GM12878 (cell line): ENCODE data around the gene PLCG2. TPM values are rescaled to one million over a fixed set of nuclear protein-coding genes. Genes with fewer than 3 reads are reported as not detected.

ENCODE experiments used
- ATAC-seq: fragments of 200-7000 bp; cut with Tn5 transposase; 3 replicates; pipeline ENCODE4 v1.9.1; 2020; ENCODE audit warnings: mild to moderate bottlenecking, moderate library complexity
- BruUV-seq: library from RNA; stranded (reverse); fragments of 400-500 nt; replicated peaks from 2 replicates; lab custom pipeline; 2021; lab: Mats Ljungman, UMichigan
- CTCF ChIA-PET: fragments of 300-600 bp; sonication (Branson Sonifier 250); formaldehyde crosslinking; extraction: SDS; loops from one replicate; lab custom pipeline; 2021; ENCODE audit warnings: inconsistent platforms; lab: Yijun Ruan, JAX
- POLR2A ChIA-PET: fragments of 350-600 bp; formaldehyde crosslinking; extraction: SDS; loops from one replicate; lab custom pipeline; 2021; ENCODE audit warnings: inconsistent platforms; lab: Charles Lee
- RAD21 ChIA-PET: fragments of 300-600 bp; sonication (Branson Sonifier 250); formaldehyde crosslinking; loops from one replicate; lab custom pipeline; 2023; ENCODE audit warnings: antibody characterized with exemption; ENCODE audit not compliant: unreplicated experiment; lab: Charles Lee
- SMC1A ChIA-PET: fragments of 300-600 bp; sonication (Branson Sonifier 250); formaldehyde crosslinking; loops from one replicate; lab custom pipeline; 2023; ENCODE audit not compliant: unreplicated experiment, uncharacterized antibody; lab: Charles Lee
- DNase-seq: peaks from one replicate; pipeline ENCODE4 v3.0.0-alpha.2; 2011; ENCODE audit warnings: low read depth, low spot score
- FAIRE-seq: peaks from 3 replicates; lab custom pipeline; 2011; peaks lifted over from hg19 to GRCh38; lab: Jason Lieb, UNC
- H2AFZ ChIP-seq: 2 replicates; pipeline ENCODE4 v1.6.0; 2011; ENCODE audit warnings: low read depth, low read length, control low read depth; ENCODE audit not compliant: control insufficient read depth
- H3K27ac ChIP-seq: 2 replicates; pipeline ENCODE4 v1.5.1; 2011; ENCODE audit warnings: control low read depth; ENCODE audit not compliant: control insufficient read depth, insufficient read depth
- H3K27me3 ChIP-seq, 2 experiments: replicated peaks in 1 of 2; 2 replicates each; pipeline versions ENCODE4 v1.6.0 to v1.6.1; 2011; ENCODE audit warnings: low read length in 1 of 2; ENCODE audit not compliant: control insufficient read depth in 2 of 2, insufficient read depth in 2 of 2
- H3K36me3 ChIP-seq, 2 experiments: 2 replicates each; pipeline ENCODE4 v1.5.1; 2011; ENCODE audit warnings: low read length in 1 of 2; ENCODE audit not compliant: control insufficient read depth in 2 of 2, insufficient read depth in 2 of 2
- H3K4me1 ChIP-seq: 2 replicates; pipeline ENCODE4 v1.6.1; 2011; ENCODE audit warnings: mild to moderate bottlenecking, low read length, moderate library complexity, mixed read lengths; ENCODE audit not compliant: control insufficient read depth, insufficient read depth
- H3K4me2 ChIP-seq: 2 replicates; pipeline ENCODE4 v1.6.0; 2011; ENCODE audit warnings: control low read depth; ENCODE audit not compliant: control insufficient read depth, insufficient read depth
- H3K4me3 ChIP-seq: fragments of 200-600 bp; sonication (generic); 2 replicates; pipeline ENCODE4 v1.5.1; 2016
- H3K79me2 ChIP-seq: 2 replicates; pipeline ENCODE4 v1.6.0; 2011; ENCODE audit warnings: low read length; ENCODE audit not compliant: control insufficient read depth, insufficient read depth
- H3K9ac ChIP-seq: 2 replicates; pipeline ENCODE4 v1.8.0; 2011; ENCODE audit warnings: low read length, control low read depth, mixed read lengths; ENCODE audit not compliant: control insufficient read depth, insufficient read depth
- H3K9me3 ChIP-seq: replicated peaks from 3 replicates; pipeline ENCODE4 v1.5.1; 2011; ENCODE audit warnings: mild to moderate bottlenecking, low read length; ENCODE audit not compliant: control insufficient read depth, insufficient read depth
- H4K20me1 ChIP-seq: 2 replicates; pipeline ENCODE4 v1.6.0; 2011; ENCODE audit not compliant: control insufficient read depth, insufficient read depth
- BACH1 ChIP-seq: fragments of 450-650 bp; IDR thresholded peaks from 2 replicates; pipeline ENCODE4 v1.6.1; 2017; ENCODE audit warnings: mild to moderate bottlenecking, borderline replicate concordance
- BCL11A ChIP-seq: IDR thresholded peaks from 2 replicates; pipeline ENCODE4 v1.6.1; 2011; ENCODE audit warnings: low read depth, low read length
- CREM ChIP-seq: IDR thresholded peaks from 2 replicates; pipeline ENCODE4 v1.6.1; 2014; ENCODE audit warnings: antibody characterized with exemption, low read depth
- GATAD2B ChIP-seq: fragments of 450-650 bp; conservative IDR thresholded peaks from 2 replicates; pipeline ENCODE4 v1.6.1; 2017; ENCODE audit warnings: low read depth, mild to moderate bottlenecking, moderate library complexity
- HDGF ChIP-seq: fragments of 450-650 bp; IDR thresholded peaks from 2 replicates; pipeline ENCODE4 v1.6.1; 2016; ENCODE audit warnings: antibody characterized with exemption
- HSF1 ChIP-seq: fragments of 150-350 bp; IDR thresholded peaks from 2 replicates; pipeline ENCODE4 v1.6.1; 2014; ENCODE audit warnings: mild to moderate bottlenecking, low read depth, low read length
- IKZF2 ChIP-seq, 2 experiments: fragments of 450-650 bp; IDR thresholded peaks; 2 replicates each; pipeline ENCODE4 v1.6.1; 2017; ENCODE audit warnings: mild to moderate bottlenecking in 2 of 2, moderate library complexity in 2 of 2
- JUNB ChIP-seq: IDR thresholded peaks from 2 replicates; pipeline ENCODE4 v1.6.1; 2016; ENCODE audit warnings: antibody characterized with exemption, mild to moderate bottlenecking
- NR2C2 ChIP-seq: IDR thresholded peaks from 2 replicates; pipeline ENCODE4 v1.6.1; 2011; ENCODE audit warnings: borderline replicate concordance, low read depth; ENCODE audit not compliant: control insufficient read depth, insufficient read length
- PML ChIP-seq: IDR thresholded peaks from 2 replicates; pipeline ENCODE4 v1.6.1; 2012; ENCODE audit warnings: low read length, inconsistent platforms
- POLR2AphosphoS2 ChIP-seq: IDR thresholded peaks from 2 replicates; pipeline ENCODE4 v1.6.1; 2011; ENCODE audit warnings: low read depth, mild to moderate bottlenecking, low read length, improper control_type of control experiment, moderate library complexity
- RAD51 ChIP-seq: fragments of 450-650 bp; IDR thresholded peaks from 2 replicates; pipeline ENCODE4 v1.6.1; 2016; ENCODE audit warnings: moderate library complexity, mild to moderate bottlenecking, inconsistent platforms
- RUNX3 ChIP-seq: IDR thresholded peaks from 2 replicates; pipeline ENCODE4 v1.6.1; 2012; ENCODE audit warnings: low read length, inconsistent platforms
- SMARCA5 ChIP-seq: fragments of 450-650 bp; IDR thresholded peaks from 2 replicates; pipeline ENCODE4 v1.6.1; 2017; ENCODE audit warnings: mild to moderate bottlenecking
- STAT1 ChIP-seq: fragments of 450-650 bp; conservative IDR thresholded peaks from 2 replicates; pipeline ENCODE4 v1.6.1; 2014; ENCODE audit warnings: antibody characterized with exemption, mild to moderate bottlenecking
- ZNF274 ChIP-seq: IDR thresholded peaks from one replicate; pipeline ENCODE4 v1.8.0; 2011; ENCODE audit not compliant: insufficient read length, insufficient read depth
- ZZZ3 ChIP-seq: IDR thresholded peaks from 2 replicates; pipeline ENCODE4 v1.6.1; 2011; ENCODE audit warnings: low read depth; ENCODE audit not compliant: control insufficient read depth, insufficient read length
- WGBS: methylation state at CpG from one replicate; pipeline ENCODE4 v1.1.6; 2016; ENCODE audit warnings: low lambda C conversion rate; ENCODE audit not compliant: insufficient replicate concordance, insufficient coverage; ENCODE audit errors: missing lambda C conversion rate; 5-methylcytosine and 5-hydroxymethylcytosine counted together
- in situ Hi-C: fragments of 300-500 bp; cut with MboI; formaldehyde crosslinking; loops from 9 replicates; pipeline ENCODE4 v1.14.3; 2018; ENCODE audit warnings: mixed read lengths
- intact Hi-C: fragments of 100-400 bp; cut with micrococcal nuclease; formaldehyde crosslinking; loops from one replicate; pipeline ENCODE4 v1.14.2; 2022; ENCODE audit not compliant: unreplicated experiment
- polyA plus RNA-seq, 11 experiments: library from polyadenylated mRNA; depleted of rRNA in 4 of 11; unstranded in 6 of 11; stranded (reverse) in 5 of 11; fragments of >200 nt; fragmentation: Nextera tagmentation in 4 of 11; fragmentation: Illumina TruSeq in 1 of 11; extraction: Ambion mirVana in 4 of 11; extraction: Trizol in 1 of 11; gene quantifications; 1 replicate in 1 of 11; 2 replicates in 10 of 11; pipeline versions ENCODE4 v1.2.1 to v1.2.3, GENCODE V29; 2011 to 2016; ENCODE audit warnings: inconsistent platforms in 2 of 11, missing spikeins in 2 of 11, low read depth in 1 of 11
- total RNA-seq, 4 experiments: library from RNA; depleted of rRNA in 3 of 4; stranded (reverse); fragments of >200 nt in 3 of 4; fragmentation: Illumina TruSeq in 1 of 4; extraction: Trizol in 1 of 4; gene quantifications; 2 replicates each; pipeline versions ENCODE4 v1.2.1 to v1.2.3, GENCODE V29; 2013 to 2021
- TF ChIP-seq, protein P1 (sequence below): IDR thresholded peaks from 2 replicates; pipeline ENCODE4 v1.6.1; 2012; ENCODE audit warnings: improper control_type of control experiment, low read depth, low read length; ENCODE audit not compliant: insufficient replicate concordance

The PLCG2 gene
- total and polyA plus RNA-seq, 10 of the 15 experiments (the other 5 are each of a cell fraction or from before 2014, with no cell fraction given): 47.6 to 256 (median 149) TPM

DNA sequence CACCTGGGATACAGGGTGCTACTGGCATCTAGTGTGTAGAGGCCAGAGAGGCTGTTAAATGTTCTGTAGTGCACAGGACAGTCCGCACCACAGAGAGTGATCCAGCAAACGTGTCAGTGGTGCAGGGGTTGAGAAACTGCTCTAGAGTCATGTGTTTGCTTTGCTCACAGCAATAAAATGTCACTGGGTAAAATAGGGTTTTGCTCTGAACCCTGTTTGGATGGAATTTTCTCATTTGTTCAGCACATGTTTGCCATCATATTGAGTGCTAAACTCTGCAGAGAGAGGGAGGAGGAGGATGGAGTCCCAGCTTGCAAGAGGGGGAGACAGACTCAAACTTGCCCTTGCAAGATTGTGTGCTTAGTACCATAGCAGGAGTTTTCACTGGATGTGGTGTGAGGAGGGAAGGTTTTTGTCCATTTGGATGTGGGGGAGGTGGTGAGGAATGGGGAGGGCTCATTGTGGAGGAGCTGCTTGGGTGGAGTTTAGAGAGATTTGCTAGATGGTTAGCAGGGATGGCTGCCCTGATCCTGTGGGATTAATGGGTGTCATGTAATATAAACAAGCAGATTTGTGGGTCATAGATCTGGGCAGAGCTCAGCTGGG is 11.8 kb downstream of the PLCG2 start (continued):
- no peak for TF ChIP-seq HSF1

DNA sequence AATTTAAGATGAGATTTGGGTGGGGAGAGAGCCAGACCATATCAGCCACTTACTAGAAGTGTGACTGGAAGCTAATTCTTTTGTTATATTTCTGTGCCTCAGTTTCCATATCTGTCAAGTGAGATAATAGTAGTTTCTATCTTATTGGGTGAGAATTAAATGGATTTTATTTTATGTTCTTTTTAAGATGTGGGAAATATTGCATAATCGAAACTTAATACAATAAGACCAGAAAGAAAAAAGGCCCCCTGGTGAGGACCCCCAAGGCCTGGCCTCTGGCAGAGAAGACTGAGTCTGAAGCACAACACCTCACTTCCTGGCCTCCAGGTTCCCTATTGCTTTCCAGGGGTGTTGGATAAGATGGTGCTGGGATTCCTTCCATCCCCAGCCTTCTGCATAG is 13.7 kb downstream of the PLCG2 start:
- CTCF ChIA-PET: interaction anchor here (0.5 to 2.9 kb wide), 3 partner anchors 12 to 425 kb away, joined by 3 to 11 read pairs (median 7); no protein-coding TSS in a partner anchor
- POLR2A ChIA-PET: interaction anchor here (0.7 to 1.6 kb wide), 5 partner anchors 8 to 25 kb away, joined by 3 to 5 read pairs (median 3); no protein-coding TSS in a partner anchor
- 100% methylated on average over 1 of the region's 1 CpG for WGBS
- Histone ChIP-seq H4K20me1 (peaks cover 3% of the 10 kb centered on the region; the same call in 1 of the 2 replicates), H3K9ac (no peak overlapping the region), H3K9me3 (no peaks in the 10 kb centered on the region), H3K4me2 (no peak overlapping the region; the same call in 1 of the 2 replicates), H2AFZ (no peak overlapping the region), H3K4me1 (peaks cover 42% of the 10 kb centered on the region), H3K27ac (no peak overlapping the region), H3K4me3 (no peak overlapping the region), H3K79me2 (peaks cover 94% of the 10 kb centered on the region), H3K27me3 (no peaks in the 10 kb centered on the region), H3K36me3 (peaks cover 40 to 48% of the 10 kb centered on the region in 2 experiments)
- FAIRE-seq (no peak), ATAC-seq (no peak), DNase-seq (no peak)
- RAD21 ChIA-PET: interaction anchor here (1.0 to 1.3 kb wide), 3 partner anchors 12 to 52 kb away, joined by 3 to 5 read pairs (median 4); no protein-coding TSS in a partner anchor
- SMC1A ChIA-PET: interaction anchor here (0.6 to 2.8 kb wide), 13 partner anchors 8 to 82 kb away, joined by 3 to 10 read pairs (median 3); no protein-coding TSS in a partner anchor
- BruUV-seq: no TSS peak
- intact Hi-C loops: no loop called here
- in situ Hi-C loops: no loop called here
- no peak for TF ChIP-seq ZZZ3
- no peak for TF ChIP-seq RAD51
- TF ChIP-seq JUNB: no peak
- TF ChIP-seq GATAD2B: no peak
- TF ChIP-seq NR2C2: no peak
- no peak for TF ChIP-seq BACH1
- TF ChIP-seq HDGF: no peak
- no peak for TF ChIP-seq POLR2AphosphoS2
- no peak for TF ChIP-seq ZNF274
- no peak for TF ChIP-seq IKZF2 (IDR thresholded peaks at IDR 0.05)
- TF ChIP-seq SMARCA5: no peak
- TF ChIP-seq PML: no peak
- TF ChIP-seq, protein P1, sequence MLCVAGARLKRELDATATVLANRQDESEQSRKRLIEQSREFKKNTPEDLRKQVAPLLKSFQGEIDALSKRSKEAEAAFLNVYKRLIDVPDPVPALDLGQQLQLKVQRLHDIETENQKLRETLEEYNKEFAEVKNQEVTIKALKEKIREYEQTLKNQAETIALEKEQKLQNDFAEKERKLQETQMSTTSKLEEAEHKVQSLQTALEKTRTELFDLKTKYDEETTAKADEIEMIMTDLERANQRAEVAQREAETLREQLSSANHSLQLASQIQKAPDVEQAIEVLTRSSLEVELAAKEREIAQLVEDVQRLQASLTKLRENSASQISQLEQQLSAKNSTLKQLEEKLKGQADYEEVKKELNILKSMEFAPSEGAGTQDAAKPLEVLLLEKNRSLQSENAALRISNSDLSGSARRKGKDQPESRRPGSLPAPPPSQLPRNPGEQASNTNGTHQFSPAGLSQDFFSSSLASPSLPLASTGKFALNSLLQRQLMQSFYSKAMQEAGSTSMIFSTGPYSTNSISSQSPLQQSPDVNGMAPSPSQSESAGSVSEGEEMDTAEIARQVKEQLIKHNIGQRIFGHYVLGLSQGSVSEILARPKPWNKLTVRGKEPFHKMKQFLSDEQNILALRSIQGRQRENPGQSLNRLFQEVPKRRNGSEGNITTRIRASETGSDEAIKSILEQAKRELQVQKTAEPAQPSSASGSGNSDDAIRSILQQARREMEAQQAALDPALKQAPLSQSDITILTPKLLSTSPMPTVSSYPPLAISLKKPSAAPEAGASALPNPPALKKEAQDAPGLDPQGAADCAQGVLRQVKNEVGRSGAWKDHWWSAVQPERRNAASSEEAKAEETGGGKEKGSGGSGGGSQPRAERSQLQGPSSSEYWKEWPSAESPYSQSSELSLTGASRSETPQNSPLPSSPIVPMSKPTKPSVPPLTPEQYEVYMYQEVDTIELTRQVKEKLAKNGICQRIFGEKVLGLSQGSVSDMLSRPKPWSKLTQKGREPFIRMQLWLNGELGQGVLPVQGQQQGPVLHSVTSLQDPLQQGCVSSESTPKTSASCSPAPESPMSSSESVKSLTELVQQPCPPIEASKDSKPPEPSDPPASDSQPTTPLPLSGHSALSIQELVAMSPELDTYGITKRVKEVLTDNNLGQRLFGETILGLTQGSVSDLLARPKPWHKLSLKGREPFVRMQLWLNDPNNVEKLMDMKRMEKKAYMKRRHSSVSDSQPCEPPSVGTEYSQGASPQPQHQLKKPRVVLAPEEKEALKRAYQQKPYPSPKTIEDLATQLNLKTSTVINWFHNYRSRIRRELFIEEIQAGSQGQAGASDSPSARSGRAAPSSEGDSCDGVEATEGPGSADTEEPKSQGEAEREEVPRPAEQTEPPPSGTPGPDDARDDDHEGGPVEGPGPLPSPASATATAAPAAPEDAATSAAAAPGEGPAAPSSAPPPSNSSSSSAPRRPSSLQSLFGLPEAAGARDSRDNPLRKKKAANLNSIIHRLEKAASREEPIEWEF: no peak
- TF ChIP-seq CREM: no peak
- no peak for TF ChIP-seq STAT1
- no peak for TF ChIP-seq BCL11A
- TF ChIP-seq RUNX3: no peak
